SU-DHL-6 (cell line): ENCODE measurements around the gene MELK.

Experiments used
- H2AFZ ChIP-seq: fragments of 200-600 bp; sonication (generic); 2 replicates; pipeline ENCODE4 v1.6.1; 2014; ENCODE audit warnings: low read depth, mild to moderate bottlenecking, moderate library complexity, mixed read lengths, antibody characterized with exemption, low read length; ENCODE audit not compliant: severe bottlenecking
- H3F3A ChIP-seq: fragments of 200-600 bp; shearing (Covaris generic); 2 replicates; pipeline ENCODE4 v1.6.0; 2016; ENCODE audit warnings: antibody characterized with exemption, mild to moderate bottlenecking; ENCODE audit not compliant: insufficient read depth
- H3K27ac ChIP-seq: fragments of 200-600 bp; sonication (generic); 2 replicates; pipeline ENCODE4 v1.5.1; 2016; ENCODE audit warnings: low read depth, mild to moderate bottlenecking, low read length, moderate library complexity, mixed read lengths
- H3K27me3 ChIP-seq: fragments of 200-600 bp; sonication (generic), shearing (Covaris generic); 2 replicates; pipeline ENCODE4 v1.6.0; 2014; ENCODE audit warnings: mild to moderate bottlenecking, low read length
- H3K36me3 ChIP-seq: fragments of 200-600 bp; sonication (generic); 2 replicates; pipeline ENCODE4 v1.6.1; 2014; ENCODE audit warnings: mild to moderate bottlenecking, low read length, mixed read lengths
- H3K4me2 ChIP-seq: fragments of 300-600, 200-600 bp; shearing (Covaris generic), sonication (generic); 2 replicates; pipeline ENCODE4 v1.6.0; 2014; ENCODE audit warnings: low read length, low read depth, mild to moderate bottlenecking; ENCODE audit not compliant: poor library complexity, severe bottlenecking
- H3K4me3 ChIP-seq: fragments of 200-600 bp; sonication (generic); 2 replicates; pipeline ENCODE4 v1.5.1; 2014; ENCODE audit warnings: antibody characterized with exemption, low read length, mild to moderate bottlenecking, mixed read lengths; ENCODE audit not compliant: insufficient read depth, poor library complexity, severe bottlenecking
- H3K79me2 ChIP-seq: fragments of 200-600 bp; sonication (generic); 2 replicates; pipeline ENCODE4 v1.6.1; 2014; ENCODE audit warnings: mild to moderate bottlenecking, low read length, moderate library complexity; ENCODE audit not compliant: insufficient read depth
- H3K9ac ChIP-seq: fragments of 200-600 bp; sonication (generic); 2 replicates; pipeline ENCODE4 v1.7.0; 2014; ENCODE audit warnings: mild to moderate bottlenecking, low read length
- H3K9me2 ChIP-seq: fragments of 200-600 bp; sonication (generic); replicated peaks from 2 replicates; pipeline ENCODE4 v1.6.1; 2014; ENCODE audit warnings: low read length; ENCODE audit not compliant: insufficient read depth
- H3K9me3 ChIP-seq: fragments of 200-600 bp; sonication (generic); 2 replicates; pipeline ENCODE4 v1.6.1; 2014; ENCODE audit warnings: low read length, mixed read lengths; ENCODE audit not compliant: insufficient read depth
- H4K20me1 ChIP-seq: fragments of 200-600 bp; sonication (generic); 2 replicates; pipeline ENCODE4 v1.6.1; 2014; ENCODE audit warnings: low read depth, mild to moderate bottlenecking, antibody characterized with exemption, low read length, moderate library complexity, mixed read lengths
- CTCF ChIP-seq: fragments of 200-600 bp; sonication (generic); IDR thresholded peaks from one replicate; pipeline ENCODE4 v1.5.1; 2017; ENCODE audit warnings: antibody characterized with exemption, mild to moderate bottlenecking, low read length, moderate library complexity; ENCODE audit not compliant: insufficient read depth, poor library complexity, severe bottlenecking
- EZH2phosphoT487 ChIP-seq: fragments of 200-600 bp; sonication (generic), shearing (Covaris generic); conservative IDR thresholded peaks from 2 replicates; pipeline ENCODE4 v1.6.1; 2018; ENCODE audit warnings: mild to moderate bottlenecking, antibody characterized with exemption, low read length, moderate library complexity, mixed read lengths

The MELK gene

GRCh38 chr9:36640771-36641381 lies 68.2 kb downstream of the MELK start:
- Histone ChIP-seq H4K20me1 (no peaks in the 10 kb centered on the region), H3K36me3 (peaks cover 28% of the 10 kb centered on the region), H3K4me2 (peak overlapping the region; percentile 49), H3K4me3 (no peak overlapping the region), H3K9ac (peak overlapping the region; percentile 15; the same call in 1 of the 2 replicates), H3K79me2 (peaks cover 28% of the 10 kb centered on the region; the same call in 1 of the 2 replicates), H3K9me3 (no peaks in the 10 kb centered on the region), H3F3A (peaks cover 6% of the 10 kb centered on the region; the same call in 1 of the 2 replicates), H3K9me2 (no peaks in the 10 kb centered on the region), H3K27me3 (no peaks in the 10 kb centered on the region), H3K27ac (peak overlapping the region; percentile 71), H2AFZ (no peak overlapping the region)
- TF ChIP-seq CTCF (no peak), EZH2phosphoT487 (no peak)

- Histone ChIP-seq H3K4me2 (no peak overlapping the region), H3K36me3 (peaks cover 28% of the 10 kb centered on the region), H3K27me3 (no peaks in the 10 kb centered on the region), H3K9ac (no peak overlapping the region), H3K79me2 (peaks cover 28% of the 10 kb centered on the region; the same call in 1 of the 2 replicates), H3K9me2 (no peaks in the 10 kb centered on the region), H3K9me3 (no peaks in the 10 kb centered on the region), H3K27ac (no peak overlapping the region), H2AFZ (no peak overlapping the region), H4K20me1 (no peaks in the 10 kb centered on the region), H3F3A (peaks cover 6% of the 10 kb centered on the region; the same call in 1 of the 2 replicates), H3K4me3 (no peak overlapping the region)
- no peak for TF ChIP-seq EZH2phosphoT487
- no peak for TF ChIP-seq CTCF
These were observed 70.1 kb downstream of the MELK start for GRCh38 chr9:36642817-36643216.

- no peak overlapping the region for H2AFZ ChIP-seq
- TF ChIP-seq CTCF (no peak), EZH2phosphoT487 (no peak)
- no peak overlapping the region for H3K9ac ChIP-seq
- no peaks in the 10 kb centered on the region for H3K9me2 ChIP-seq
- no peaks in the 10 kb centered on the region for H3K27me3 ChIP-seq
- H3K9me3 ChIP-seq: no peaks in the 10 kb centered on the region
- no peak overlapping the region for H3K27ac ChIP-seq
- peaks cover 44% of the 10 kb centered on the region; the same call in 1 of the 2 replicates for H3K36me3 ChIP-seq
- no peaks in the 10 kb centered on the region for H4K20me1 ChIP-seq
- H3K79me2 ChIP-seq: no peaks in the 10 kb centered on the region
- no peaks in the 10 kb centered on the region; the same call in 1 of the 2 replicates for H3F3A ChIP-seq
- H3K4me3 ChIP-seq: no peak overlapping the region
- H3K4me2 ChIP-seq: no peak overlapping the region
These were observed 84.1 kb downstream of the MELK start for GRCh38 chr9:36656842-36657241.
